Measurements from ENCODE around the gene C1orf74.

Gene C1orf74

DNA sequence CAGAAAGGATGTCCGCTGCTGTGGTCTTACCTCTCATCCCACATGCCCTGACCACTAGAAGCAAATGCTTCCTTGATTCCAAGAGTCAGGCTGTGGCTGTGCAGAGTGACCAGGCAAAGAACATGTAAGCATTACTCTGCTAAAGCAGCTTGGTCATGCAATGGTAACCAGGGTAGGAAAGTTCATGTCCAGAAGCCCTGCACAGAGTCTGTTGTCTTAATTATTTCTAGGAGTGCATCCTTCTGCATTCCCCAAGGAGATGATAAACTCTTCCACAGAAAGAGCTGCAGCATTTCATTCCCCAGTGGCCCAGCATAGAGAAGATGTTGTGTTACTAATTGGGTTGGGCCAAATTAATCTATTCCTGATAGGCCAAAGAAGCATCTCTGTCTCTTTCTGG, 33.3 kb upstream of the C1orf74 start:
- TF ChIP-seq, protein P1, sequence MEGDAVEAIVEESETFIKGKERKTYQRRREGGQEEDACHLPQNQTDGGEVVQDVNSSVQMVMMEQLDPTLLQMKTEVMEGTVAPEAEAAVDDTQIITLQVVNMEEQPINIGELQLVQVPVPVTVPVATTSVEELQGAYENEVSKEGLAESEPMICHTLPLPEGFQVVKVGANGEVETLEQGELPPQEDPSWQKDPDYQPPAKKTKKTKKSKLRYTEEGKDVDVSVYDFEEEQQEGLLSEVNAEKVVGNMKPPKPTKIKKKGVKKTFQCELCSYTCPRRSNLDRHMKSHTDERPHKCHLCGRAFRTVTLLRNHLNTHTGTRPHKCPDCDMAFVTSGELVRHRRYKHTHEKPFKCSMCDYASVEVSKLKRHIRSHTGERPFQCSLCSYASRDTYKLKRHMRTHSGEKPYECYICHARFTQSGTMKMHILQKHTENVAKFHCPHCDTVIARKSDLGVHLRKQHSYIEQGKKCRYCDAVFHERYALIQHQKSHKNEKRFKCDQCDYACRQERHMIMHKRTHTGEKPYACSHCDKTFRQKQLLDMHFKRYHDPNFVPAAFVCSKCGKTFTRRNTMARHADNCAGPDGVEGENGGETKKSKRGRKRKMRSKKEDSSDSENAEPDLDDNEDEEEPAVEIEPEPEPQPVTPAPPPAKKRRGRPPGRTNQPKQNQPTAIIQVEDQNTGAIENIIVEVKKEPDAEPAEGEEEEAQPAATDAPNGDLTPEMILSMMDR (IDR thresholded peaks at IDR 0.05; ENCODE audit: low read depth, low read length) = no peak
- Histone ChIP-seq H3K4me3 (ENCODE audit: low read depth, low read length) (no peak overlapping the region), H3K4me1 (peaks cover 9% of the 10 kb centered on the region), H3K9me3 (no peaks in the 10 kb centered on the region), H3K36me3 (no peaks in the 10 kb centered on the region), H3K27me3 (no peaks in the 10 kb centered on the region)
- no peak for DNase-seq

DNA sequence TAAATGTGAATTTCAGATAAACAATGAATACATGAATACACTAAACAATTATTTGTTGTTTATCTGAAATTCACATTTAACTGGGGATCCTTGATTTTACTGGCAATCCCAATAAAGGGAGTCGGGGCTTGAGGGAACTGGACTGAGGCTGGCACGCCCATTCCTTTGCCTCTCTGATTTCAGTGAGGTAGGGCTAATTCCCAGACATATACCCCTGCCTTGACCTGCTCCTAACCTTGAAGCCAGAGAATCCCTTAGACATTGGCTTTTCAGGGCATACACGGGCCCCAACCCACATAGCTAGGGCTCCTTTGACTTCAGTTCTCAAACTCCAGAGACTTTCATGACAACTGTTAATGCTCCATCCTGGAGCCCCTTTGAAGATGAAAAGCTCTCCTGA, 32.6 kb upstream of the C1orf74 start:
- TF ChIP-seq, protein P1 (IDR thresholded peaks at IDR 0.05; ENCODE audit: low read depth, low read length) = no peak
- Histone ChIP-seq H3K4me1 (peaks cover 9% of the 10 kb centered on the region), H3K4me3 (ENCODE audit: low read depth, low read length) (no peak overlapping the region), H3K9me3 (no peaks in the 10 kb centered on the region), H3K36me3 (no peaks in the 10 kb centered on the region), H3K27me3 (no peaks in the 10 kb centered on the region)
- no peak for DNase-seq

DNA sequence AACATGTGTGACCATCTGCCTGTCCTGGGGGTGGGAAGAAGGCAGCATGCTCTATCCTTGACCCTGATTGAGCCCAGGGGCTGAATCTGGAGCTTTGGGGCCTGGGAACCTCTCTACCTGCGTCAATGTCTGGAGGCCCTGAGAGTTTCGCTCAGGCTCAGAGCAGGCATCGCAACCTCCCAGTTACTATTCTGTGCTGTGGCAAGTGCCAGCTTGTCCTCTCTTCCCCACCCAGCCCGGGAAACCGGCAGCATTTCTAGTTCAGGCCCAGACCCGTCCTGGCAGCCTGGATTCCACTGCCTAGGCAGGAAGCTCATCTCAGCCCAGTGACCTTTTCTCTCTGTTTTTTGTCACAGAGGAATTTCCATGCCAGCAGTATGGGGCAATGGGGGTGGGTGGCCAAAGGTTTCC, 31.6 kb upstream of the C1orf74 start:
- TF ChIP-seq, protein P1 (IDR thresholded peaks at IDR 0.05; ENCODE audit: low read depth, low read length) = no peak
- DNase-seq = no peak
- no peaks in the 10 kb centered on the region for H3K9me3 ChIP-seq
- no peak overlapping the region for H3K4me3 ChIP-seq (ENCODE audit: low read depth, low read length)
- peaks cover 14% of the 10 kb centered on the region for H3K4me1 ChIP-seq
- H3K27me3 ChIP-seq = no peaks in the 10 kb centered on the region
- H3K36me3 ChIP-seq = no peaks in the 10 kb centered on the region

DNA sequence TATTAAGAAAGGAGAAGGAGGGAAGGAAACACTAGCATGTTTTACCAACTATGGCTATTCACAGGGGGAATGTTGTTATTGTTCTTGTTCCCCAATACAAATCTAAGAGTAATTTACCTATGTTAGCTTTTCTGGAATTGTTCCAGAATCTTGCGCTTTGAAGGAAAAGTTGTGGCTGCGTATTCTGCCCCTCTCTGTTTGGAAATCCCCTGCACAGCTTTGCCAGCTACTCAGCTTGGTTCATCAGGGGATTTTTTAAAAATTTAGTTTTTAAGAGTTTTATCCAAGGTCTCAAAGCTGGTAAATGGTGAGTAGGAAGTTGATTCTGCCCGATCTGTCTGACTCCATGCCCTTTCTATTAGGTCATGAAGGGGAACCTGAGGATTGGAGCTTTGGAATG, 31.1 kb upstream of the C1orf74 start:
- H3K4me3 ChIP-seq (ENCODE audit: low read depth, low read length) = no peak overlapping the region
- DNase-seq = no peak
- TF ChIP-seq, protein P1 (IDR thresholded peaks at IDR 0.05; ENCODE audit: low read depth, low read length) = no peak

DNA sequence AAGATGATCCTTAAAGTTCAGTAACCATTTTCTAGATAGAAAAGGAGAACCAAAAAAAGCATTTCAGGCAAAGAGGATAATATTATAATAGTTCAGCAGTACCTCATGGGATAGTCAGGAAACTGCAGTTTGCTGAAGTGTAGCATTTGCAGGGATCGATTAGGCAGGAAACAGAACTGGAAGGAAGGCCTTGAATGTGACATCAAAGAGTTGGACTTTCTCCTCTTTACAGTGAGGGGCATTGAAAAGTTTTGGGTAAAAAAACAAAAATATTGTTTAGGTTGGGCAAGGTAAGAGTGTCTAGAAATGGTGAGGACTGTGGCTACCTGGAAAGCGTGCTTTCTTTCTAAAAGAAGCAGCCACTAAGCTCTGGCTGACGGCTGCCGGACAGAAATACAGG, 29.5 kb upstream of the C1orf74 start:
- Histone ChIP-seq H3K4me1 (peaks cover 22% of the 10 kb centered on the region), H3K9me3 (no peaks in the 10 kb centered on the region), H3K4me3 (ENCODE audit: low read depth, low read length) (no peak overlapping the region), H3K36me3 (no peaks in the 10 kb centered on the region), H3K27me3 (no peaks in the 10 kb centered on the region)
- TF ChIP-seq, protein P1 (IDR thresholded peaks at IDR 0.05; ENCODE audit: low read depth, low read length) = no peak
- no peak for DNase-seq

More for the DNA sequence above, 31.1 kb upstream of the C1orf74 start:
- H3K36me3 ChIP-seq = no peaks in the 10 kb centered on the region
- no peaks in the 10 kb centered on the region for H3K9me3 ChIP-seq
- peaks cover 19% of the 10 kb centered on the region for H3K4me1 ChIP-seq
- H3K27me3 ChIP-seq = no peaks in the 10 kb centered on the region

DNA sequence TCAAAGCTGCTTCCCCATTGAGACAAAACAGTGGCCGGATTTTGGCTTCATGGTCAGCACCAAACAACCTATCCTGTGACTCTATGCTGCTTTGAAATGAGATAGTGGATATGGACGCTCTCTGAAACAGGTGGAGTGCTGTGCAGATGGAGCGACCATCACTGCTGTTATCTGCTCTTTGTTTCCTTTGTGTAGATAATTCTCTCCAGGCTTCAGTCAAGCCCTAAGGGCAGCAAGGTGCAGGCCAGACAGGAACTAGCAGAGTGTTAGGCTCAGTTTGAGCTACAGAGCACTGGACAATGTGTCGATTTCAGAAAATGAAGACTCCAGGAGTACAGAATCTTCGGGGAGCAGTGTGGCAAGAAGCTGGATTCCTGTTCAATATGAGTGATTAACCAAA, 26.4 kb upstream of the C1orf74 start:
- Histone ChIP-seq H3K4me3 (ENCODE audit: low read depth, low read length) (no peak overlapping the region), H3K36me3 (no peaks in the 10 kb centered on the region), H3K27me3 (no peaks in the 10 kb centered on the region), H3K4me1 (peaks cover 28% of the 10 kb centered on the region), H3K9me3 (no peaks in the 10 kb centered on the region)
- TF ChIP-seq, protein P1 (IDR thresholded peaks at IDR 0.05; ENCODE audit: low read depth, low read length) = no peak
- peak; percentile 56 for DNase-seq

Data from BE2C (cell line).